GM12875 (cell line): ENCODE results near the gene LRIT1.
"Not testable (repeated sequence)": the region's sequence is repeated elsewhere in the genome, so short reads cannot be mapped to it uniquely, and the experiment has no call there.

ENCODE experiments used
- H3K4me3 ChIP-seq: one replicate; pipeline ENCODE4 v1.5.1; 2011; ENCODE audit warnings: low read depth, low read length, control low read depth
- CTCF ChIP-seq: IDR thresholded peaks from 2 replicates; pipeline ENCODE4 v1.5.1; 2011; ENCODE audit warnings: low read depth, mild to moderate bottlenecking, control low read depth, inconsistent platforms, low read length, moderate library complexity, borderline replicate concordance; ENCODE audit not compliant: insufficient read depth

LRIT1 gene, protein sequence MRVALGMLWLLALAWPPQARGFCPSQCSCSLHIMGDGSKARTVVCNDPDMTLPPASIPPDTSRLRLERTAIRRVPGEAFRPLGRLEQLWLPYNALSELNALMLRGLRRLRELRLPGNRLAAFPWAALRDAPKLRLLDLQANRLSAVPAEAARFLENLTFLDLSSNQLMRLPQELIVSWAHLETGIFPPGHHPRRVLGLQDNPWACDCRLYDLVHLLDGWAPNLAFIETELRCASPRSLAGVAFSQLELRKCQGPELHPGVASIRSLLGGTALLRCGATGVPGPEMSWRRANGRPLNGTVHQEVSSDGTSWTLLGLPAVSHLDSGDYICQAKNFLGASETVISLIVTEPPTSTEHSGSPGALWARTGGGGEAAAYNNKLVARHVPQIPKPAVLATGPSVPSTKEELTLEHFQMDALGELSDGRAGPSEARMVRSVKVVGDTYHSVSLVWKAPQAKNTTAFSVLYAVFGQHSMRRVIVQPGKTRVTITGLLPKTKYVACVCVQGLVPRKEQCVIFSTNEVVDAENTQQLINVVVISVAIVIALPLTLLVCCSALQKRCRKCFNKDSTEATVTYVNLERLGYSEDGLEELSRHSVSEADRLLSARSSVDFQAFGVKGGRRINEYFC

DNA sequence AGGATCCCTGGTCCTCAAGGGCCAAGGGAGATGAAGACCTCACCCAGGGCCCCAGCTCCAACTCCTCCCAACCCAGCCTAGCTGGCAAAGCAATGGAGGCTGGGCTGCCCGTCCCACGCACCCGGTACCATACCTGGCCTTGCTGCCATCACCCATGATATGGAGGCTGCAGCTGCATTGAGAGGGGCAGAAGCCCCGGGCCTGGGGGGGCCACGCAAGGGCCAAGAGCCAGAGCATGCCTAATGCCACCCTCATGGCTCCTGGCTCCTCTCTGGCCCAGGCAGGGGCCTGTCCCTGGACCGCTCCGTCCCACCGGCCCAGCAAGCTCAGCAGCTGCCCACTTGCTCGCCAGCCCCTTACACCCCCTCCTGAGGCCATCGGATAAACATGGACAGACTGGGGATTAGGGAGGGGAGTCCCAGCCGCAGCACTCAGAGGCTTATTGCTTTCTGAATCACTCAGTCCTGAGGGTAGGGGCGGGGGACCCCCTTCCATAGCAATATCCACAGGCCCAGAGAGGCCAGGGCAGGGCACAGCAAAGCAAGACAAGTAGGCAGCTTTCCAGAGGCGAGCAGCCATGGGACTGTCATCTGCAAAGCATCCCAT lies at the start of gene LRIT1:
Gene LRIT1, minus strand, starts transcription at position 362 of the 606 bp plus-strand sequence. Its CDS starts 107 bp downstream, at position 255.
- TF ChIP-seq CTCF = no peak
- H3K4me3 ChIP-seq = no peak within 1 kb of the TSS

DNA sequence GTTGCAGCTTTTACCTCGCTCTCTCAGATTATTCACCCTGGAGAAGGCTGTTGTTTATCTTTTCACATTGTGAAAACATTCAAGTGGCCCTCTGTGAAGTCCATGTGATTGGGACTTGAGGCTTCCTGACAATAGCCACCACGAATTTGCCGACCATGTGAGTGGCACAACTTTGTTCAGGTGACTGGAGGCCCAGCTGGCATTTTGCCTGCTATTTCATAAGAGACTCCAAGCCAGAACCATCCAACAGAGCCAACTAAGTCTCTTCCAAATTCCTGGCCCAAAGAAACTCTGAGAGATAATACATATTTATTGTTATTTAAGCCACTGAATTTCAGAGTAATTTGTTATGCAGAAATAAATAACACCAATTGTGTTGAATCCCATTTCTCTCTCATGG lies 48.9 kb upstream of the LRIT1 start:
- H3K4me3 ChIP-seq = no peak overlapping the region
- TF ChIP-seq CTCF = no peak

DNA sequence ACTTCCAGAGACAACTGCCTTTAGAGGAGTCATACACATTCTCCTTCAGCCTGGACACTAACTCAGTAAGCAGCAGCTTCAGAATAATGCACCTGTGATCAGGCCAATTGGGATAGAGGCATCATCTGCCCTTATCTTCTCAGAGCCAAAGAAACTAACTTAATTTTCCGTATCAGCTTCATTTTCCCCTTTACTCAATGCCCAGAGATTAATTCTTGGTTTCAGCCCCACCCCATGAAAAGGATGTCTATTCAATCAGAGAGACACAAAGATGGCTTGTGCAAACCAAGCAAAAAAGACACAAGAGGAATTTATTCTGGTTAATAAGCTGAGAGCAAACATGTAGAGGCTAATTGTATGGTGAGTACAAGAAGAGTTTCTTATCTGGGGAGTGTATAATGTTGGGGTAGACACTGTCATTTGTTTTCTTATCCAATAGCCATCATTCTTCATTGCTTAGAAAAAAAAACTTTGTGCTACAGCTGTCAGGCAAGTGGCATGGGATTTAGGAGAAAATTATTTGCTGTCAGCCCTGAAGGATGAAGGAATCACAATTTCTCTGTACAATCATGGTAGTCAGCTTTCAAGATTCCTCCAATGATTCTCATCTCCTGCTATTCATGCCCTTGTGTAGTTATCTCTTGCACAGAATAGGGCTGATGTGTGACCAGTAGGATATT lies 48.3 kb upstream of the LRIT1 start:
- H3K4me3 ChIP-seq = no peak overlapping the region
- no peak for TF ChIP-seq CTCF

GRCh38 chr10:84288151-84288550 lies 46.8 kb upstream of the LRIT1 start:
- no peak overlapping the region for H3K4me3 ChIP-seq
- no peak for TF ChIP-seq CTCF

GRCh38 chr10:84286695-84287094 lies 45.3 kb upstream of the LRIT1 start:
- H3K4me3 ChIP-seq = no peak overlapping the region
- TF ChIP-seq CTCF = no peak

- H3K4me3 ChIP-seq = not testable (repeated sequence)
Observed at GRCh38 chr10:84279876-84280475, 38.6 kb upstream of the LRIT1 start.

DNA sequence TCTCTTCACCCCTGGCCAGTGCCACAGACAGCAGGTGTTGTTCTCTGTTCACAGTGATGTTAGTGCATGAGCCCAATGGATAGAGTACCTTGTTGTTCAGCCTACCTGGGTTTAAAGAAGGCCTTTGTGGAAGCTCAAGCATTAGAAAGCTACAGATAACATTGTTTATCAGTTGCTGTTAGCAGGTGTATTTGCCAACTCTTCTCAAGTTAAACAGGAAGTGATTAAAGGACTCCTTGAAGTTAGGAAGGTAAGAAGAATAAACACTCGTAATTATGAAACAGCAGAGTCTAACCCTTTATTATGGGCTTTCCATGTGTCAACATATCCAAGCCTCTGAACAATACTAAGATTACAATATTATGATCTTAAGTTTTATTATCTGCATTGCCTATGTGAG lies 29.4 kb upstream of the LRIT1 start:
- no peak overlapping the region for H3K4me3 ChIP-seq

More for the DNA sequence above, 29.4 kb upstream of the LRIT1 start:
- no peak for TF ChIP-seq CTCF
